ENCODE results near the gene HEXD. TPM values are rescaled to one million over a fixed set of nuclear protein-coding genes. Genes with fewer than 3 reads are reported as not detected.

HEXD gene
- polyA plus RNA-seq, 3 donors, result 8.9 to 61.5 (median 12.7) TPM

DNA sequence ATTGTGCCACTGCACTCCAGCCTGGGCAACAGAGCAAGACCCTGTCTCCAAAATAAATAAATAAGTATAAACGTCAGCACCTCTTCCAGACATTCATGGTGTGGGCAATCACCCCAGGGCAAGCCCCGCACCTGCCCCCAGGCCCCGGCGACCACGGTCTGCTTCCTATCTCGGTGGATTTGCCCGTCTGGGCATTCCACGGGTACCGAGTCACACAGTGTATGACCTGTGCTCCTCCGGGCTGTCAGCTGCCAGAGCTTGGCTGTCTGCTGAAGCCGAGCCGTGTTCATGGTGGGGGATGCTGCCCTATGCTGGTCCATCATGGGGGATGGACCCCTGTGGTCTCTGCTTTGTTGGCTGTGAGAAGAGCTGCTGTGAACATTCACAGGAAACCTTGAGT lies 17.0 kb downstream of the HEXD start:
- peaks cover 15 to 24% of the 10 kb centered on the region in 2 donors for H3K36me3 Mint-ChIP-seq
- no peaks in the 10 kb centered on the region for H3K9me3 Mint-ChIP-seq
- peaks cover 10% of the 10 kb centered on the region for H3K4me1 Mint-ChIP-seq
- TF ChIP-seq, protein P1, sequence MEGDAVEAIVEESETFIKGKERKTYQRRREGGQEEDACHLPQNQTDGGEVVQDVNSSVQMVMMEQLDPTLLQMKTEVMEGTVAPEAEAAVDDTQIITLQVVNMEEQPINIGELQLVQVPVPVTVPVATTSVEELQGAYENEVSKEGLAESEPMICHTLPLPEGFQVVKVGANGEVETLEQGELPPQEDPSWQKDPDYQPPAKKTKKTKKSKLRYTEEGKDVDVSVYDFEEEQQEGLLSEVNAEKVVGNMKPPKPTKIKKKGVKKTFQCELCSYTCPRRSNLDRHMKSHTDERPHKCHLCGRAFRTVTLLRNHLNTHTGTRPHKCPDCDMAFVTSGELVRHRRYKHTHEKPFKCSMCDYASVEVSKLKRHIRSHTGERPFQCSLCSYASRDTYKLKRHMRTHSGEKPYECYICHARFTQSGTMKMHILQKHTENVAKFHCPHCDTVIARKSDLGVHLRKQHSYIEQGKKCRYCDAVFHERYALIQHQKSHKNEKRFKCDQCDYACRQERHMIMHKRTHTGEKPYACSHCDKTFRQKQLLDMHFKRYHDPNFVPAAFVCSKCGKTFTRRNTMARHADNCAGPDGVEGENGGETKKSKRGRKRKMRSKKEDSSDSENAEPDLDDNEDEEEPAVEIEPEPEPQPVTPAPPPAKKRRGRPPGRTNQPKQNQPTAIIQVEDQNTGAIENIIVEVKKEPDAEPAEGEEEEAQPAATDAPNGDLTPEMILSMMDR (IDR thresholded peaks at IDR 0.05), result no peak
- no peak overlapping the region for H2AFZ ChIP-seq (ENCODE audit: insufficient read depth, low read depth, low read length, poor library complexity, severe bottlenecking)
- no peaks in the 10 kb centered on the region for H3K9me3 ChIP-seq (replicated peaks in 1 of 2; ENCODE audit: control insufficient read depth in 1 of 2, insufficient read depth in 1 of 2, low read length in 2 of 2)
- H3K4me1 ChIP-seq (ENCODE audit: control insufficient read depth in 1 of 2, insufficient read depth in 2 of 2, low read length in 2 of 2), result peaks cover 11 to 16% of the 10 kb centered on the region in 2 donors
- H3K27me3 Mint-ChIP-seq (ENCODE audit: low read depth in 3 of 3), result peaks cover 0 to 2% (median 0%) of the 10 kb centered on the region in 3 donors
- no peaks in the 10 kb centered on the region for H3K79me2 ChIP-seq (ENCODE audit: insufficient read depth, low read length)
- H3K27me3 ChIP-seq (ENCODE audit: control insufficient read depth in 2 of 2, insufficient read depth in 2 of 2, low read length in 2 of 2), result no peaks in the 10 kb centered on the region
- H3K4me3 Mint-ChIP-seq, result no peak overlapping the region
- intact Hi-C loops (cut with micrococcal nuclease), result no loop called here
- H4K20me1 ChIP-seq (ENCODE audit: insufficient read depth, low read length), result peaks cover 9% of the 10 kb centered on the region
- no peak overlapping the region for H3K4me2 ChIP-seq (replicated peaks; ENCODE audit: extremely low read depth, low read length, poor library complexity, severe bottlenecking)
- H3K36me3 ChIP-seq (replicated peaks in 1 of 2; ENCODE audit: control insufficient read depth in 1 of 2, insufficient read depth in 2 of 2, low read length in 2 of 2), result peaks cover 5 to 15% of the 10 kb centered on the region in 2 donors
- no peak overlapping the region for H3K27ac Mint-ChIP-seq
- no peak overlapping the region for H3K27ac ChIP-seq (ENCODE audit: low read depth in 1 of 2, low read length in 2 of 2)
- no peak overlapping the region for H3K9ac ChIP-seq (ENCODE audit: insufficient read depth, low read length, poor library complexity, severe bottlenecking)
- 94% methylated on average over 11 of the region's 12 CpGs for WGBS (ENCODE audit: insufficient coverage)
- no peak for DNase-seq
- H3K4me3 ChIP-seq (replicated peaks in 1 of 3; ENCODE audit: low read depth in 2 of 3, low read length in 3 of 3), result no peak overlapping the region

DNA sequence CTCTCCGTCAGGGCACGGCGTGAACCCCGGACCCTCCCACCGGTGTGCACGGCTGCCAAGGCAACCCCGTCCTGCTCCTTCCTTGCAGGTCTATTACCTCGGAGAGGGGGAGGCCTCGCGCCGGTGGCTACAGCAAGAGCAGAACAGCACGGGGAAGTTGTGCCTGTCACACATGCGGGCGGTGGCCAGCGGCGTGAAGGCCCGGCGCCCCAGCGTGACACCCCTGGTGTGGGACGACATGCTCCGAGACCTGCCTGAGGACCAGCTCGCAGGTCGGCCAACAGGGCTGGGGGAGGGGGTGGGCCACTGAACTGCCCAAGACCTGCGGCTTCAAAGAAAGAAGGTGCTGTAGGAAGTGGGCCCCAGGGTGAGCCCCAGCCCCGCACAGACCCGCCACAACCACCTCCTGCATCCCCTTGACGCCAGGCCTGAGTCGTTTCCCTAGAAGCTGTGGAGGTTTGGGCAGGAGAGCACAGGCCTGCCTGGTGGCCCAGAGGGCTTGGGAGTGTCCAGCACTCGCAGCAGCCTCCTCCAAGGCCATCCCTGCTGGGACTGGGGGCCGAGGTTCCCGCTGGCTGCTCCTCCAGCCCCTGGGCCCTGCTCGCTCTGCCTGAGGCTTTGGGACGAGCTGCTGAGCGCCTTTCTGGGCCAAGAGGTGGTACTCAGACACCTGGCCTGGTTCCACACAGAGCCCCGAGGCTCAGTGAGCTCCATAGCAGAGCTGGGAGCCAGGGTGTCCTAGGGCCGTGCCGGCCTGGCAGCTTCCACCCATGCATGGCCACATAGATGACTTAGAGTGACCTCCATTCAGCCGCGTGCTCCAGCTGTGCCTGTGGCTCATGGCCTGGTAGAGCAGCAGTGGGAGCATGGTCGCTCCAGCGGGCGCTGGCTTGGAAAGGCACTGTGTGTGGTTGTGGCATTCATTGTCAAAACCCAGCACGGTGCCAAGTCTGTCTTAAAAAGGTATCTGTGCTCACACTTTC lies 17.7 kb downstream of the HEXD start:
- peaks cover 5 to 15% of the 10 kb centered on the region in 2 donors for H3K36me3 ChIP-seq (replicated peaks in 1 of 2; ENCODE audit: control insufficient read depth in 1 of 2, insufficient read depth in 2 of 2, low read length in 2 of 2)
- intact Hi-C loops (cut with micrococcal nuclease), result no loop called here
- TF ChIP-seq, protein P1 (IDR thresholded peaks at IDR 0.05), result no peak
- Mint-ChIP-seq H3K27ac (no peak overlapping the region), H3K4me3 (no peak overlapping the region), H3K36me3 (peaks cover 11 to 21% of the 10 kb centered on the region in 2 donors), H3K4me1 (peaks cover 17% of the 10 kb centered on the region), H3K9me3 (no peaks in the 10 kb centered on the region), H3K27me3 (ENCODE audit: low read depth in 3 of 3) (peaks cover 0 to 2% (median 0%) of the 10 kb centered on the region in 3 donors)
- no peaks in the 10 kb centered on the region for H3K27me3 ChIP-seq (ENCODE audit: control insufficient read depth in 2 of 2, insufficient read depth in 2 of 2, low read length in 2 of 2)
- WGBS (ENCODE audit: insufficient coverage), result 95% methylated on average over 40 of the region's 43 CpGs
- no peak for DNase-seq
- peaks cover 18 to 24% of the 10 kb centered on the region in 2 donors for H3K4me1 ChIP-seq (ENCODE audit: control insufficient read depth in 1 of 2, insufficient read depth in 2 of 2, low read length in 2 of 2)
- no peak overlapping the region for H3K27ac ChIP-seq (ENCODE audit: low read depth in 1 of 2, low read length in 2 of 2)
- no peak overlapping the region for H3K9ac ChIP-seq (ENCODE audit: insufficient read depth, low read length, poor library complexity, severe bottlenecking)
- no peak overlapping the region for H3K4me3 ChIP-seq (replicated peaks in 1 of 3; ENCODE audit: low read depth in 2 of 3, low read length in 3 of 3)
- H3K9me3 ChIP-seq (replicated peaks in 1 of 2; ENCODE audit: control insufficient read depth in 1 of 2, insufficient read depth in 1 of 2, low read length in 2 of 2), result no peaks in the 10 kb centered on the region
- no peak overlapping the region for H3K4me2 ChIP-seq (replicated peaks; ENCODE audit: extremely low read depth, low read length, poor library complexity, severe bottlenecking)
- no peaks in the 10 kb centered on the region for H3K79me2 ChIP-seq (ENCODE audit: insufficient read depth, low read length)
- H4K20me1 ChIP-seq (ENCODE audit: insufficient read depth, low read length), result peaks cover 17% of the 10 kb centered on the region
- no peak overlapping the region for H2AFZ ChIP-seq (ENCODE audit: insufficient read depth, low read depth, low read length, poor library complexity, severe bottlenecking)
